CD4-positive, alpha-beta T cell treated with Interferon gamma for 1 hour (primary cell): Measurements from ENCODE around the gene BPHL.
"Not testable (repeated sequence)": the region's sequence is repeated elsewhere in the genome, so short reads cannot be mapped to it uniquely, and the experiment has no call there.

ENCODE experiments used
- DNase-seq: peaks from one replicate; pipeline ENCODE4 v3.0.0-alpha.2; 2020

Gene BPHL

GRCh38 chr6:3186974-3187382, 68.5 kb downstream of the BPHL start:
- DNase-seq, result no peak

- DNase-seq, result no peak
These were observed 69.8 kb downstream of the BPHL start for GRCh38 chr6:3188262-3188661.

GRCh38 chr6:3189192-3189591, 70.7 kb downstream of the BPHL start:
- not testable (repeated sequence) for DNase-seq

- no peak for DNase-seq
These were observed 71.5 kb downstream of the BPHL start for GRCh38 chr6:3190056-3190455.

- no peak for DNase-seq
These were observed 72.3 kb downstream of the BPHL start for GRCh38 chr6:3190779-3191178.

DNA sequence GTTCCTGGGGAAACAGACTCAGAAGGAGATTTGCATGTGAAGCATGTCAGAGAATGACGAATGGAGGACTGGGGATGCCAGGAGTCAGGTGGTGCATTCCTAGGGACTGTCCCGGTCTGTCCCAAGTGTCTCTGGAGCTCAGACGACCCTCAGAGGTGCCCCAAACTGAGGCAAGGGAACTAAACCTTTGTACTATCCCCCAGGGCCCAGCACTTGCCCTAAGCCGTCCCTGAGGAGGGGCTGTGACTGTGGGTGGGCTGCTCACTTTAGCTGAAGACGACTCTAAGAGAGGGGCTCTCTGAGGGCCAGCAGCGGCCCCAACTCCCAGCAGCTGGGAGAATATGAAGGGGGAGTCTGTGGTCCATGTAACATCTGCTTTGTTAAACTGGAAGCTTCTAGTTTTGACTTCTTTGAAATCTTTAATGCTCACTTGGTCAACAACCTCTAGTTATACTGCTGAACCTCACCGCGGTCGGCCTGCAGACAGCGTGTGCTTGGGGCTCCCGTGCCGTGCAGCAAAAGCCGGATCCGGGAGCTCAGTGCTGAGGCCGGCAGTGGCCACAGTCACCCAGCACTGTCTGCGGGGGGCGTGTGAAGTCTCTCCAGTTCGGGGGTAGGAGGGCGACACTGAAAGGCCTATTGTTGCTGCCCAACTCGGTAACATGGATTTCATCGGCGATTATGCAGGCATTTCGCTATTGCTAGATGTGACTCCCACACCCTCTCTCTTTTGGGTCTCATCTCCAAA, 74.8 kb downstream of the BPHL start:
- DNase-seq, result no peak

DNA sequence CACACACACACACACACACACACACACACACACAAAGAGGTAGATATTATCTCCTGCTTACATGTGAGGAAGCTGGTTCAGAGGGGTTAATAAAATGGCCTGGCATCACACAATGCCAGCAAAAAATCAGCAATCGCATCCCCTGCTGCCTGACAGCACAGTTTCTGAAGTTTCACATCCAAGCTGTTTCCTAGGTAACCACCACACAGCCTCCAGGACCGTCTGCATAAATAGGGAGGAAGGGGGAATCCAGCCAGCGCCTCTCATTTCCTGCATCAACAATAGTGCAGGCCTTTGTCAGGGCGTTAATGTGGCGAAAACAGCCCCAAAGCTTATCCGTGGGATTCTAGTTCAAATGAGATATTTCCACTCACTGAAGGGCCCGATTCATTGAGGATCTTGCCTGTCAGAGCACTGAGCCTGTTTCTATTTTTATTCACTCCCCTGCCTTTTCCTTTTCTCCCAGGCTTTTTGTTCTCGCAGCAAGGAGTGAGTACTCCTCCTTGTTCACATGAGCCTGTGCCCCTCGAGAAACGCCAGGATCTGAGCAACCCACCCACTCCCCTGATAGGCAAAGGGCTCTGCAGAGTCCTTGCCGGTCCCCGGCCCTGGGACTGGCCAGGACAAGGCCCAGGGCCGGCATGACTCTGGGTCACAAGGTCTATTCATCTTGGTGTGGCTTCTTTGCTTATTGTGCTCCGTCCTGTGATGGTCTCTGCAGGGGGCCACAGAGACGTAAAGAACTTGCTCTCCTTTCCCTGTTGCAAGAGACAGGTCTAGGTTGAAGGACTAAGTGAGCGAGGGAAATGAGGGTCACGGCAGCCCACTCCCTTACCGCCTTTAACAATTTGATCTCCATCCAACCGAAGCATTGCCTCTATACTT, 76.3 kb downstream of the BPHL start:
- DNase-seq, result no peak

DNA sequence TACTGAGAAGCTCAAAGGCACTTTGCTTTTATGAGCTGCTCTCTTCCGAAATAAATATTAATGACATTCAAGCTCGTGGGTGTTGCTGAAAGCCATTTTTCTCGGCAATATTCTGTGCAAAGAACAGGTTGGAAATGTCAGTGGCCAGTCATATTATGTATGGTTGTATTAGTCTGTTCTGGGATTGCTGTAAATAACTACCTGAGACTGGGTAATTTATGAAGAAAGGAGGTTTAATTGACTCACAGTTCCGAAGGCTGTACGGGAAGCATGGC, 76.8 kb downstream of the BPHL start:
- DNase-seq, result no peak

GRCh38 chr6:3195695-3196497, 77.4 kb downstream of the BPHL start:
- no peak for DNase-seq

DNA sequence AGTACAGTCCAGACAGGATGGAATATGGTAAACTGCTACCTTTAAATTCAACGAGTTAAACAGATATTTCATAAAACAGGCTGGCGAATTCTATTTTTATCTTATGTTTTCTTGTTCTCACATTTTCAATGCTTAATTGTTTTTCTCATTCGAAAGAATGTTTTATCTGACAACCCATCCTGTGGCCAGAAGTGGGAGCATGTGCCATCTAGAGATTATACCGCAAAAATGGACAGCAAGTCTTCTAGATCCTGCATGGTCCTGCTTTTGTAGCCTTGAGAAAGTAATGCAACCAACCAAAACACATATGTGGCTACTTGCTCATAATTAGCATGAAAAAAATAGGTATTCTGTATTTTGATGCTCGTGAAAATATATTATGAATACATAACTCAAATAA, 78.3 kb downstream of the BPHL start:
- no peak for DNase-seq

GRCh38 chr6:3197734-3198133, 79.2 kb downstream of the BPHL start:
- DNase-seq, result not testable (repeated sequence)

DNA sequence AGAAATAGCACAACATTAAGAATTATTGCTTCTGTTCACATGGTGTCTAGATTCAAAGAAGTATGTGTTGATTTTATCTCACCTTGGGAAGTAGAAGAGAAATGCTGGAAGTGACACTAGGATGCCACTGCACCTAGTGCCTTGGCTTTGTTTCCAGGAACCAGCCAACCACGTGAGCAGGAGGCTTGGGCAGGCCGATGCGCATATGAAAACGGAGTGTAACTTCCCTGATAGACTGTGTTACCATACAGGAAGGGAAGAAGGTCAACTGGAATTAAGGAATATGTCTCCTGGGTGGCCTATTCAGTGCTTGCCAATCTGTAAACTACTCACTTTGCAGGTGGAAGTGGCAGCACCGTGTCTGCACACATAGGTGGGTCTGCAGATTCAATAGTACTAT, 80.9 kb downstream of the BPHL start:
- no peak for DNase-seq

DNA sequence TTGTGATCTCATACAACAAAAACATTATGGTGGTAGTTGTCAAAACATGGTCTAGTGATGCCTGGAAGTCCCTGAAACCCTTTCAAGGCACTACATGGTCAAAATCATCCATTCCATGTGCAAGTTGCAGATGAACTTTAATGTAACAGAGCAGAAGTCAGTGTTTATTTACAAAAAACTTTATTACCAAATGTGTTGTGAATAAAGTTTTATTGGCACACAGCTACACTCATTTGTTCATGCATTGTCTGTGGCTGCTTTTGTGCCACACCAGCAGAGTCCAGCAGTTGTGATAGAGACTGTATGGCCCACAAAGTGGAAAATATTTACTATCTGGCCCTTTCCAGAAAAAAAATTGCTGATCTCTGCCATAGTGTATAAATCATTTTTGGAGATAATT, 82.2 kb downstream of the BPHL start:
- no peak for DNase-seq

DNA sequence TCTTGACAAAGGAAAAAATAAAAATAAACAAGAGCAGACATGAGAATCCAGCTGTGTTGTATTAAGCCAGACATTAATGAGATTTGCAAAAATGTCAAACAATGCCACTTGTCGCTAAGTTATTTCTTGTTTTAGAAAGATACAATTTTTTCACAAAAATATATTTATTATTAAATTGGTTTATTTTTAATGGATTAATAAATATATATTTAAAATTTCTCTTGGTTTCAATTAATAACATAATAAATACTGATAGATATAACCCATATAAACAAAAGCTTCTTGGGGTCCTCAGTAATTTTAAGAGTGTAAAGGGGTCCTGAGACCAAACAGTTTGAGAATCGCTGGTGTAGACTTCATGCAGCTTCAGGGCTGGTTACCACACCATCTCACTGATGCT, 82.9 kb downstream of the BPHL start:
- no peak for DNase-seq
